Measurements from ENCODE around the gene MACIR. TPM values are rescaled to one million over a fixed set of nuclear protein-coding genes. Genes with fewer than 3 reads are reported as not detected.

The MACIR gene, protein sequence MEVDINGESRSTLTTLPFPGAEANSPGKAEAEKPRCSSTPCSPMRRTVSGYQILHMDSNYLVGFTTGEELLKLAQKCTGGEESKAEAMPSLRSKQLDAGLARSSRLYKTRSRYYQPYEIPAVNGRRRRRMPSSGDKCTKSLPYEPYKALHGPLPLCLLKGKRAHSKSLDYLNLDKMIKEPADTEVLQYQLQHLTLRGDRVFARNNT
- total RNA-seq = 1.5 and 13.2 TPM in 2 replicates

GRCh38 chr5:103258368-103258956 lies at the start of gene MACIR:
Gene MACIR, plus strand, starts transcription at chr5:103258763. Its CDS starts 17,157 bp downstream, at chr5:103275920.

Other genes with a start within 250 kb of the MACIR start
- 4.2 and 6.4 TPM in 2 replicates for gene GIN1, start 138.6 kb upstream of the MACIR start, total RNA-seq
- gene PPIP5K2, start 138.5 kb upstream of the MACIR start, total RNA-seq = 33.9 and 81.5 TPM in 2 replicates

Measured in placental pericyte (primary cell).